NCI-H345 (cell line): ENCODE results near the gene SLC25A33.
"Not testable (repeated sequence)": the region's sequence is repeated elsewhere in the genome, so short reads cannot be mapped to it uniquely, and the experiment has no call there.

Experiments used
- DNase-seq: peaks from one replicate; lab custom pipeline; 2025; lab: John Stamatoyannopoulos, UW

SLC25A33 gene

DNA sequence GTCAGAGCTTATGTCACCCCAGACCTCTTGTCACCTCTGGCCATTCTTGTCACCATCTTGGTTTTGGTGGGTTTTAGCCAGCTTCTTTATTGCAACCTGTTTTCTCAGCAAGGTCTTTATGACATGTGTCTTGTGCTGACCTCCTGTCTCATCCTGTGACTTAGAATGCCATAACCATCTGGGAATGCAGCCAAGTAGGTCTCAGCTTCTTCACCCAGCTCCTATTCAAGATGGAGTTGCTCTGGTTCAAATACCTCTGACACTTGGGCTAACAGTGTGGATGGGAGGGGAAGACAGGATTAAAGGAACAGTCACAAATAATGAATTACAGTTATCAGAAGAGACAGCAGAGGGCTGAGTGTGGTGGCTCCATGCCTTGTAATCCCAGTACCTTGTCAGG, 81.8 kb downstream of the SLC25A33 start:
- DNase-seq = no peak

DNA sequence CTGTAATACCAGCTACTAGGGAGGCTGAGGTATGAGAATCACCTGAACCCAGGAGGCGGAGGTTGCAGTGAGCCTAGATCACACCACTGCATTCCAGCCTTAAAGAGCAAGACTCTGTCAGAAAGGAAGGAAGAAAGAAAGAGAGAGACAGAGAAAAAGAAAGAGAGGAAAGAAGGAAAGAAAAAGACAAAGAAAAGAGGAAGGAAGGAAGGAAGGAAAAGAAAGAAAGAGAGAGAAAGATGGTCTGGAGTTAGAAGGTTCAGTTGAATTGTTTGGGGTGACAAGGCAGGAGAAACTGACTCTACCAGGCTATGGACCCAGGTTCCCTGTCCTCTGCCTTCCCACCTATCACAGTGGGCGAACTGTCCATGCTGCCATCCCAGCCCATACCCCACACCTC, 84.8 kb downstream of the SLC25A33 start:
- DNase-seq = no peak

DNA sequence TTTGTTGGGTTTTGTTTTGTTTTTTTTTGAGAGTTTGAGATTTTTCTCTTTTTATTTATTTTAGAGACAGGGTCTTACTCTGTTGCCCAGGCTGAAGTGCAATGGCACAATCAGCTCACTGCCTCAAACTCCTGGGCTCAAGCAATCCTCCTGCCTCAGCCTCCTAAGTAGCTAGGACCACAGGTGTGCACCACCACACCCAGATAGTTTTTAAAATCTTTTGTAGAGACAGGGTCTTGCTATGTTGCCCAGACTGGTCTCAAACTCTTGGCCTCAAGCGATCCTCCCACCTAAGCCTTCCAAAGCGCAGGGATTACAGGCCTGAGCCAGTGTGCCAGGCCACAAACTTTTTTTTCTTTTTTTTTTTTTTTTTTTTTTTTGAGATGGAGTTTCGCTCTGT, 85.8 kb downstream of the SLC25A33 start:
- not testable (repeated sequence) for DNase-seq

DNA sequence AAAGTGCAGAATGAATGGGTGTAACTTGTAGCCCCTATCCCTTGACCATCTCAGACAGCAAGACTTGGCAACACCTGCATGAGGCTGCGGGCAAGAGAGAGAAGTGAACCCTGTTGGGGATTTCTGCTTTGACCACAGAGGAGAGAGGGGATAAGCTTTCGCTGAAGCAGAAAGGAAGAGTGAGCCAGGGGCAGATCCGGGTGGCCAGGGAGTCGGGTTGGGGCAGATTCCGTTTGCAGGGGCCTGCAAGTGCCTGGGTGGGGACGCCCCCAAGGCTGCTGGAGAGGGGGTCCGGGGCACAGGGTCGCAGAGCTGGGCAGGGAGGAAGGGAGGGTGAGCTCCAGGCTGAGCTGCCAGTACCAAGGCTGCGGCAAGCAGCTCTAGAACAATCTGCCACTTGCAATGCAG, 86.9 kb downstream of the SLC25A33 start:
- DNase-seq = no peak

DNA sequence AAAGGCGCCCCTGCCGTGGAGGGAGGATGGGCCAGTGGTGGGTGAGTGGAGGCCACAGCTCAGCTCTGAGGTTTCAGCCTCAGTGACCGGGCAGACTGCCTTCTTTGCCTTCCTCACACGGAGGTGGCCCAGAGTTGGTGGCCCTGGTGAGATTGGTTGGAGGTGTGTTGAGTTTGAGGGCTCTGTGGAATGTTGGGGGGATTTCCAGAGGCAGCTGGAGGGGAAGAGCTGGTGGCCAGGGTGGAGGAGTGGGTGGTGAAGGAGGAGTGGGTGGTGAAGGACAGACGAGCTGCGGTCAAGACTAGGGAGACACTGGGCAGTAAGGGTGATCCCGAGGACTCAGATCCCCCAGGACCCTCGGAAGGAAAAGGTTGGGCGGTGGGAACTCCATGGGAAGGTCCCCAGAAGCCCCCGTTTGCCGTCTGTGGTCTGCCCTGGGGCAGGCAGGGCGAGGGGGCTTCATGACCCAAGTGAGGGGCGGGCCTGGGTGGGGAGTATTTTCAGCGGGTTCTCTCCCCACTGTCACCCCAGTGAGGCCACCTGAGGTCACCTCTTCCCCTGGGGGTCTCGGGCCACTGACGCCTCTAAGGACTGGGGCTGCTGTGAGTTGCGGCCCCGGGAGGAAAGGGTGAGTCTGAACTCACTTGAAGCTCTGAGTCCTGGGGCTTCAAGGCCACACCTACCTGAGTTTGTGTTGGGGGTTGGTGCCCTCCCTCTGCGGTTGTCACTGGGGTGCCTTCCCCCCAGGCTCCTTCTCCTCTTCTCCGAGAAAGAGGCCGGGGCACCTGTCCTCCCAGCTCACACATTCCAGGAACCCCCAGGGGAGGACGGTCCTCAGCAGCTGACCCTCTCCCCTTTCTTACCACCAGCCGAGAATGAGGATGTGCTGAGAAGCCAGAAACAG, 89.5 kb downstream of the SLC25A33 start:
- no peak for DNase-seq

DNA sequence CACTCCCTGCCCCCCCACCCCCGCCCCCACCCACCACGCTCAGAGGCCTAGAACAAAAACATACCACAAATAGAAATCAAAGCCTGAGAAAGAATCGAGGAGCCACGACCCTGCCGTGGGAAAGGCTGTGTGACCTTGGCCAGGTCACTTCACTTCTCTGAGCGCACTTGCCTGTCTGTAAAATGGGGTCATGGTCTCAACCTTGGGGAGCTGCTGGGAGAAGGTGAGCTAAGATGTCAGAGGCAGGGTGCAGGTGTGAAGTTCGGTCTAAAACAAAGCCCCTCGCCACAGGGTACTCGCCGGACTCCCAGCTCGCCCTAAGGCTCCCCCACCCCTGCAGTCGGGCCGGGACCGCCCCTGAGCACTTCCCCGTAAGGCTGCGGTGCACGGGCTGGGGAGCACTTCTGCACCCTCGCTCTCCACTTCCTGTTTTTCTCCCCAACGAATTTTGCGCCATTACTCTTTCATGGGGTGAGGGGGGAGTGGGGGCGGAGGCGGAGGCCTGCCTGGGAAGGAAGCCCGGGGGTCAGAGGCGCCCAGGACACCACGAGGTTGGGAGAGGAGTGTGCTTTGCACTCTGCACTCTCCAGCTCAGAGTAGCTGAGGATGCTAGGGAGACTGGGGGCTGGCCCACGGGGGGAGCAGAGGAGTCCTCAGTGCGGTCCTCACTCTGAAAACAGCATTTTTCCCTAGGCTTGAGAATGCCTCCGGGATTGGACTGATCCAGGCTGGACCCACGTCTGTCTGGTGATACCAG, 90.4 kb downstream of the SLC25A33 start:
- DNase-seq = no peak

DNA sequence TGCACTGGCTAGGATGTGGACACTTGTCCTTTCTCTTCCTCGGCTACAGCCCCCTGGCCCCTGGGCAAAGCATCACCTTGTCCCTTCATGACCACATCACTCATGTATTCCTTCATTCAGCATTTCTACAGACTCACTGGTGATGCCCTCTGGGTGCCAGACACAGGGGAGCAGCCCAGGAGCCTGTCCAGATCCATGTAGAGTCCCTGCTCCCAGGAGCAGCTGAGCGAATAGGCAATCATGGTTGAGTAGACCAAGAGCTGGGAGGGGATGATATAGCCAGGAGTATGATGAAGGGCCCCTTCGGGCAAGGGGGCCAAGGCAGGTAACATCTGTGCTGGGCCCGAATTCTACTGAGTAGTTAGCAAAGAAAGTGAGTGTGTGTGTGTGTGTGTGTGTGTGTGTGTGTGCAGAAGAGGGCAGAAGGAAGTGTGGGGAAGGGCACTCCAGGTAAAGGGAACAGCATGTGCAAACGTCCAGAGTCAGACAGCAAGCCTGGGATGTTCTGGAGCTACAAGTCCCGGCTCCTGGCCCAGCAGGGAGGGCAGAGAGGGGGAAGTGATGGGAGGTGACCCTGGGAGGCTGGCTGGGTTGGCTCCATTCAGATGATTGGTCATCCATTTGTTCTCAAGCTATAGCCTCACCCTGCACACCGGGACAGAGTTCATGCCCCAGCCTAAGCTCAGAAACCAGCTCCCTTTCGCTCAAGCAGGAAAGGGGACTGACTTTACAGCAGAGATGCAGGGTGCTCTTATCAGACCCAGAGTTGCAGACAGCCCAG, 91.3 kb downstream of the SLC25A33 start:
- no peak for DNase-seq

DNA sequence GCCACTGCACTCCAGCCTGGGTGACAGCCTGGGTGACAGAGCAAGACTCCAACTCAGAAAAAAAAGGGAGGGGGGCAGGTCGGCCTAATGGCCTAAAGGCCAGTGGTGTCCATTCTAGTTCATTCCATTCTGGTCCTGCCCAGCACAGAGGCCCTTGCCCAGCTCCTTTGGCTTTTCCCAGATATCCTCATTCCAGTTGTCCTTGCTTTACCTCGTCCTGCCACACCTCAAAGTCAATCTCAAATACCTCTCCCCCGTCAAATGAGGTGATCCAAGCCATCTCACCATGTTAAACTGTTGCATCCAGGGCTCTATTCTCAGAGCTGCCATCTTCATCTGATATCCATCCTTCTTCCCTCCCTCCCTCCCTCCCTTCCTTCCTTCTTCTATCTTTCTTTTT, 92.3 kb downstream of the SLC25A33 start:
- DNase-seq = no peak

DNA sequence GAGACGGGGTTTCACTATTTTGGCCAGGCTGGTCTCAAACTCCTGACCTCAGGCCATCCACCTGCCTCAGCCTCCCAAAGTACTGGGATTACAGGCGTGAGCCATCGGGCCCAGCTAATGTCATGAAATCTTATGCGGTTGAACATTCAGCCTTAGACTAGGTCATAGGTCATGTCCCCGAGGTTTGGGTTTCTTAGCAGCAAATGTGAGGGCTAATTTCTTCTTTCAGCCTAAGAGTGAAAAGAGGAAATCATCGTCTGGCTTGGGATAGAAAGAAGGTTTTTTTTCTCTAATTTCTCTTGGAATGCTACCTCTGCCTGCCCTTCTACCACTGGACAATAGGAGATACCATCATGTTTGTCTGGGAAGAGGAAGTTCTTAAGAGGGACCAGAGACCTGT, 94.2 kb downstream of the SLC25A33 start:
- no peak for DNase-seq

DNA sequence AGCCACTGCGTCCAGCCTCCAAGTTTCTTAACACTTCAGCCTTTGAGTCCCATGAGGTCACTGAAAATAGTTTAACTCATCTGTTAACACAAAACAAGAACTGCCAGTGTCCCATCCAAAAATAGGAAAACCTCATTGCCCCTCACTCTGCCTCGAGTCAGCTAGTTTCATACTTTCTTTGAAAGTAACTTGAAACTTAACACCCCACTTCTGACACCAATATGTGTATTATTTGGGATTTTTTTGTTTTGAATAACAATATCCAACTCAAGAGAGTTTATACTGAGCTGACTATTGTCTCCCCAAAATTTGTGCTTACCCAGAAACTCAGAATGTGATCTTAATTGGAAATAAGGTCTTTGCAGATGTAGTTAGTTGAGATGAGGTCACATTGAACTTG, 95.3 kb downstream of the SLC25A33 start:
- no peak for DNase-seq
